K562 (cell line): ENCODE measurements around the gene NDUFB10. TPM values are rescaled to one million over a fixed set of nuclear protein-coding genes. Genes with fewer than 3 reads are reported as not detected.

Experiments used
- ATF1 ChIP-seq, 2 experiments: fragments of 450-650 bp in 1 of 2; IDR thresholded peaks; 2 replicates each; pipeline ENCODE4 v1.6.1; 2016; ENCODE audit warnings: missing compliant biosample characterization in 1 of 2, missing genetic modification characterization in 1 of 2
- ATF3 ChIP-seq, 2 experiments: fragments of 450-650 bp in 1 of 2; sonication (generic) in 1 of 2; formaldehyde crosslinking in 1 of 2; IDR thresholded peaks in 1 of 2; conservative IDR thresholded peaks in 1 of 2; 2 replicates each; pipeline versions ENCODE4 v1.6.1 to v1.8.1; 2016 to 2023; ENCODE audit warnings: mild to moderate bottlenecking in 2 of 2, moderate library complexity in 2 of 2, inconsistent platforms in 1 of 2, missing genetic modification reagents in 1 of 2
- CREBBP ChIP-seq: IDR thresholded peaks from one replicate; pipeline ENCODE4 v1.6.1; 2012; ENCODE audit warnings: low read depth, mild to moderate bottlenecking, control low read depth, inconsistent platforms, low read length
- CXXC5 ChIP-seq: fragments of 250-450 bp; sonication (Bioruptor Pico); IDR thresholded peaks from 2 replicates; pipeline ENCODE4 v1.8.0; 2022; ENCODE audit warnings: inconsistent platforms, mild to moderate bottlenecking, moderate library complexity
- E4F1 ChIP-seq: fragments of 250-450 bp; sonication (Bioruptor Pico); IDR thresholded peaks from 2 replicates; pipeline ENCODE4 v1.5.0; 2021; ENCODE audit warnings: mild to moderate bottlenecking, borderline replicate concordance
- EWSR1 ChIP-seq: fragments of 450-650 bp; IDR thresholded peaks from 2 replicates; pipeline ENCODE4 v1.6.1; 2018; ENCODE audit warnings: borderline replicate concordance, mild to moderate bottlenecking, low read depth, moderate library complexity; ENCODE audit not compliant: partially characterized antibody
- HDGF ChIP-seq: fragments of 450-650 bp; IDR thresholded peaks from 2 replicates; pipeline ENCODE4 v1.6.1; 2016
- HOMEZ ChIP-seq: fragments of 250-450 bp; sonication (Bioruptor Pico); IDR thresholded peaks from 2 replicates; pipeline ENCODE4 v1.4.0; 2020; ENCODE audit warnings: mild to moderate bottlenecking, moderate library complexity
- HSF4 ChIP-seq: fragments of 250-450 bp; sonication (Bioruptor Pico); IDR thresholded peaks from 2 replicates; pipeline ENCODE4 v2.1.2; 2022; ENCODE audit warnings: mild to moderate bottlenecking, moderate library complexity, borderline replicate concordance
- KAT2B ChIP-seq: IDR thresholded peaks from one replicate; pipeline ENCODE4 v1.6.1; 2012; ENCODE audit warnings: low read depth, mild to moderate bottlenecking, control low read depth, inconsistent platforms, low read length, moderate library complexity
- KAT7 ChIP-seq: sonication (generic); formaldehyde crosslinking; IDR thresholded peaks from 2 replicates; pipeline ENCODE4 v1.8.0; 2022; ENCODE audit warnings: missing genetic modification reagents, mild to moderate bottlenecking, borderline replicate concordance
- KDM4B ChIP-seq, 2 experiments: fragments of 450-650 bp in 1 of 2; sonication (generic) in 1 of 2; IDR thresholded peaks; 2 replicates each; pipeline ENCODE4 v1.6.1; 2016 to 2017; ENCODE audit warnings: borderline replicate concordance in 2 of 2, antibody characterized with exemption in 1 of 2, low read depth in 1 of 2, mild to moderate bottlenecking in 1 of 2
- KLF16 ChIP-seq: IDR thresholded peaks from 2 replicates; pipeline ENCODE4 v1.6.1; 2016; ENCODE audit warnings: antibody characterized with exemption
- MED1 ChIP-seq: sonication (generic); formaldehyde crosslinking; IDR thresholded peaks from 2 replicates; pipeline ENCODE4 v1.8.1; 2023; ENCODE audit warnings: missing genetic modification reagents, borderline replicate concordance
- NFE2L1 ChIP-seq: fragments of 450-650 bp; IDR thresholded peaks from 2 replicates; pipeline ENCODE4 v1.6.1; 2016; ENCODE audit warnings: missing genetic modification characterization, low read depth, mild to moderate bottlenecking, missing compliant biosample characterization, moderate library complexity, borderline replicate concordance
- SIN3B ChIP-seq: fragments of 450-650 bp; IDR thresholded peaks from 2 replicates; pipeline ENCODE4 v1.6.1; 2017; ENCODE audit warnings: low read depth, mild to moderate bottlenecking, moderate library complexity
- SMARCC2 ChIP-seq: fragments of 450-650 bp; IDR thresholded peaks from 2 replicates; pipeline ENCODE4 v1.6.1; 2017; ENCODE audit warnings: antibody characterized with exemption, moderate library complexity, mild to moderate bottlenecking, low read depth
- U2AF2 ChIP-seq: fragments of 200-400 bp; formaldehyde crosslinking; optimal IDR thresholded peaks from 2 replicates; pipeline ENCODE3; 2017; ENCODE audit warnings: low read depth, mild to moderate bottlenecking, low read length
- ZNF217 ChIP-seq: sonication (generic); formaldehyde crosslinking; IDR thresholded peaks from 2 replicates; pipeline ENCODE4 v1.8.0; 2022; ENCODE audit warnings: mild to moderate bottlenecking, missing genetic modification reagents
- ZSCAN29 ChIP-seq: fragments of 450-650 bp; IDR thresholded peaks from 2 replicates; pipeline ENCODE4 v1.6.1; 2017
- polyA plus RNA-seq, 8 experiments: library from polyadenylated mRNA; depleted of rRNA in 4 of 8; stranded (reverse) in 5 of 8; unstranded in 3 of 8; fragments of >200 nt; fragmentation: Nextera tagmentation in 2 of 8; fragmentation: Illumina TruSeq in 1 of 8; extraction: Ambion mirVana in 2 of 8; extraction: Trizol in 1 of 8; gene quantifications; 2 replicates each; pipeline versions ENCODE4 v1.2.1 to v1.2.3, GENCODE V29; 2011 to 2014; ENCODE audit warnings: inconsistent platforms in 1 of 8, missing spikeins in 1 of 8
- total RNA-seq, 7 experiments: library from RNA; depleted of rRNA in 6 of 7; stranded (reverse); fragments of >200 nt in 6 of 7; fragmentation: Illumina TruSeq in 2 of 7; extraction: Trizol in 2 of 7; gene quantifications; 2 replicates each; pipeline versions ENCODE4 v1.2.1 to v1.2.3, GENCODE V29; 2011 to 2021; ENCODE audit warnings: low replicate concordance in 1 of 7
- TF ChIP-seq, protein P1 (sequence below), 2 experiments: IDR thresholded peaks; 2 replicates each; pipeline ENCODE4 v1.6.1; 2011; ENCODE audit warnings: borderline replicate concordance in 1 of 2, control low read depth in 1 of 2, low read depth in 1 of 2, low read length in 1 of 2, mild to moderate bottlenecking in 1 of 2, mixed read lengths in 1 of 2, moderate library complexity in 1 of 2; ENCODE audit not compliant: insufficient read depth in 1 of 2, insufficient read length in 1 of 2, poor library complexity in 1 of 2, severe bottlenecking in 1 of 2; ENCODE audit errors: extremely low read depth in 1 of 2

NDUFB10 gene
- total and polyA plus RNA-seq, 9 of the 15 experiments (the other 6 are each of a cell fraction or from before 2014, with no cell fraction given), result 69.3 to 527 (median 161) TPM

GRCh38 chr16:2009791-2010510 is 50.6 kb downstream of the NDUFB10 start, which contains the start of gene ZNF598 (continued):
- no peak for TF ChIP-seq E4F1 (CRISPR knock-in tag)
- TF ChIP-seq ATF1 (CRISPR knock-in tag; IDR thresholded peaks at IDR 0.05), result no peak
- TF ChIP-seq ATF1 (tag; IDR thresholded peaks at IDR 0.05), result peak; percentile 94
- TF ChIP-seq, protein P1, sequence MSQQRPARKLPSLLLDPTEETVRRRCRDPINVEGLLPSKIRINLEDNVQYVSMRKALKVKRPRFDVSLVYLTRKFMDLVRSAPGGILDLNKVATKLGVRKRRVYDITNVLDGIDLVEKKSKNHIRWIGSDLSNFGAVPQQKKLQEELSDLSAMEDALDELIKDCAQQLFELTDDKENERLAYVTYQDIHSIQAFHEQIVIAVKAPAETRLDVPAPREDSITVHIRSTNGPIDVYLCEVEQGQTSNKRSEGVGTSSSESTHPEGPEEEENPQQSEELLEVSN (IDR thresholded peaks at IDR 0.05; ENCODE audit: borderline replicate concordance in 1 of 2, extremely low read depth in 1 of 2, insufficient read depth in 1 of 2, insufficient read length in 1 of 2, low read depth in 1 of 2, low read length in 1 of 2, poor library complexity in 1 of 2, severe bottlenecking in 1 of 2), result peak; percentile 31 to 86
- TF ChIP-seq KDM4B (IDR thresholded peaks at IDR 0.05; ENCODE audit: borderline replicate concordance in 2 of 2, low read depth in 1 of 2), result no peak
- TF ChIP-seq NFE2L1, result no peak
- no peak for TF ChIP-seq SMARCC2
- no peak for TF ChIP-seq CREBBP
- TF ChIP-seq KAT2B, result no peak
- no peak for TF ChIP-seq U2AF2
- peak; percentile 68; the same call in 1 of the 2 replicates for TF ChIP-seq KAT7
- TF ChIP-seq ZSCAN29, result no peak; the same call in 1 of the 2 replicates
- no peak for TF ChIP-seq HSF4
- TF ChIP-seq HOMEZ, result no peak
- peak; percentile 90 for TF ChIP-seq CXXC5 (CRISPR knock-in tag)
- no peak for TF ChIP-seq KLF16
- TF ChIP-seq ZNF217 (CRISPR knock-in tag), result no peak
- TF ChIP-seq MED1 (CRISPR knock-in tag), result no peak
- TF ChIP-seq SIN3B, result peak; percentile 53; the same call in 1 of the 2 replicates
- no peak for TF ChIP-seq ATF3 (IDR thresholded peaks at IDR 0.05)
- 0 out of 2 replicates have a peak, but pooled peaks have one; percentile 49 for TF ChIP-seq ATF3 (CRISPR knock-in tag; conservative IDR thresholded peaks at IDR 0.05)
- no peak for TF ChIP-seq EWSR1
- no peak for TF ChIP-seq HDGF
